Measurements from ENCODE around the gene ARHGEF19.
A peak's percentile ranks its signal among the peaks of the same experiment; 100 is the strongest.

ARHGEF19 gene

DNA sequence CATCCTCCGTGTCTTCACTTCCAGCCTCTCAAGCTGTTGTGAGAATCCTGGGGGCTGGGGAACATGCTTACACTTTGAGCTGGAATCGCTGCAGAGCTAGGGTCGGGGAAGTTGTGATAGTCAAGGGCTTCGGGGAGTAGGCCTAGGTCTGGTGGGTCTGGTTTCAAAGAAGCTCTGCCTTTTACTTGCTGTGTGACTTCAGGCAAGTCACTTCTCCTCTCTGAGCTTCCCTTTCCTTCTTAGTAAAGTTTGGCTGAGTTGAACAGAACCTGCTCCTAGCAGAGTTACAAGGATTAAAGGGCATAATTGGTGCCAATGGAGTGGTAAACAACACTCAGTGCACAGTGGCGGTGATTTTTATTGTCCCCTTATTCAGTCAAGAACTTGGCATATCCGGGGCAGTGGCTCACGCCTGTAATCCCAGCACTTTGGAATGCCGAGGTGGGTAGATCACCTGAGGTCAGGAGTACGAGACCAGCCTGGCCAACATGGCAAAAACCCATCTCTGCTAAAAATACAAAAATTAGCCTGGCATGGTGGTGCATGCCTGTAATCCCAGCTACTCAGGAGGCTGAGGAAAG, 25.7 kb downstream of the ARHGEF19 start:
- Histone ChIP-seq H3K36me3 (ENCODE audit: insufficient read depth, low read length) (no peaks in the 10 kb centered on the region), H3K27ac (ENCODE audit: low read depth, low read length) (no peak overlapping the region), H3K9me3 (ENCODE audit: insufficient read depth, low read depth, low read length) (no peaks in the 10 kb centered on the region), H3K27me3 (ENCODE audit: insufficient read depth, low read length) (no peaks in the 10 kb centered on the region), H3K4me1 (ENCODE audit: insufficient read depth, low read length) (peaks cover 7% of the 10 kb centered on the region), H3K4me3 (ENCODE audit: low read length) (no peak overlapping the region), H3K9ac (ENCODE audit: low read depth, low read length) (no peak overlapping the region)
- WGBS: 92% methylated on average over 9 of the region's 9 CpGs

DNA sequence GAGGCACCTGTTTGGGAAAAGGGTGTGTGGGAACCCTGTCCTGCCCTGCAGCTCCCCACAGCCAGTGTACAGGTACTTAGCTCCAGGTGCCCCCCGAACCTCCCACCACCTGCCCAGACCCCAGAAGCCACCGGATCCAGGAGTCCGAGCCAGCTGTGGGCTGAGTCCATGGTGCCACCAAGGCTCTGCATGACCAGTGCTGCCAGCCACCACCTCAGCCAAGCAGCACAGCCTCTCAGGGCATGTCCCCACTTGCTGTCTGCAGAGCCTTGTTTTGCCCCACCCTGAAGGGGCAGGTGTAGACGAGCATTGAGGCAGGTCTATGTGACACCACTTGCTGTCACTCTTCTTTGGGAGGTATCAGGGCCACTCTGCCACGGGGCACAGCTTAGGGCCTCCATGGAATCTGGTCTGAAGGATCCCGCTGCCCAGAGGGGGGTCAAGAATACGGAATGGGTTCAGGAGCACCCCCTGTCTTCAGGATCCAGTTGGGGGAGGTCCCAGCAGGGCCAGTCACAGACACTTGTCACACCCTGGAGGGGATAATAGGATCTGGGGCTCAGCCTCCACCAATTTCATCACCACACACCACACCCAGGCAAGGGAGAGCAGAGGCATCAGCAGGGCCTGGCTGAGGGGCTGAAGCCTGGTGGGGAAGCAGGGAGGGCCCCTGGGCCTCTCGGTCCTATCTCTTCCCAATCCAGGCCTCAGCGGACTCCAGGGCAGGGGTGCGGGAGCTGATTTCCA, 27.7 kb downstream of the ARHGEF19 start:
- no peaks in the 10 kb centered on the region for H3K9me3 ChIP-seq (ENCODE audit: insufficient read depth, low read depth, low read length)
- no peak overlapping the region for H3K9ac ChIP-seq (ENCODE audit: low read depth, low read length)
- no peak overlapping the region for H3K27ac ChIP-seq (ENCODE audit: low read depth, low read length)
- no peaks in the 10 kb centered on the region for H3K36me3 ChIP-seq (ENCODE audit: insufficient read depth, low read length)
- no peak overlapping the region for H3K4me3 ChIP-seq (ENCODE audit: low read length)
- no peaks in the 10 kb centered on the region for H3K27me3 ChIP-seq (ENCODE audit: insufficient read depth, low read length)
- peaks cover 11% of the 10 kb centered on the region for H3K4me1 ChIP-seq (ENCODE audit: insufficient read depth, low read length)
- WGBS: 91% methylated on average over 10 of the region's 10 CpGs

DNA sequence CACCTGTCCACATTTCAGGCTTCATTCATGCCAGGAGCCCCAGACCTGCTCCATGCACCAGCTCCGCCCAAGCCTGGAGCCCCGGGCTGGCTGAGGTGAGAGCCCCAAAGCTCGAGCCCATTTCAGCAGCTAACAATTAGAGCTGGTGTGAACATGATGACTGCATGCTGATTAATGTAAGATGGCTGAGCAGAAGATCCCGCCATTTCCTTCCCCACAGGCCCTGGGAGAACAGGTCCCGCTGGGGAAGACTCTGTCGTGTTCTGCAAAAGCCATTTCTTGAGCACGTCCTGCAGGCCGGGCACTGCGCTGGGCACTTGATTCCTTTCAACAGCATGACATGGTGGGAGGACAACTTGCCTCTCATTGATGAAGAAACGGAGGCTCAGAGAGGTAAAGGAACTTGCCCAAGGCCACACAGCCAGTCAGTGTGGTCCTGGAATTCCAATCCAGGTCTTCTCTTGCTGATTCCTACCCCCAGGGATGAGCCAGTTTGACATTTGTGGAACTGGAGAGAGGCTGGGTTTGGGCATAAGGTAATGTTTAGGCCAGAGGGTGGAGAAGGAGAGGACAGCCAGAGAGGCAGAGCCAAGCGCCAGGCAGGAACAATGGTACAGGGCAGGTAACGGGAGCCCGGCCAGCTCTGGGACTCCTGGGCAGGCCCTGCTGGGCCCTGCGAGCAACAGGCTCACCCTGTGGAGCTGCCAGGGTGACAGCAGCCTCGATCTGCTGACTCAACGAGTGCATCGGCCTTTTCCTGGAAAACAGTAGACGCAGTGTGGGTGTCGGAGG, 28.5 kb downstream of the ARHGEF19 start:
- H3K9ac ChIP-seq (ENCODE audit: low read depth, low read length): no peak overlapping the region
- H3K4me3 ChIP-seq (ENCODE audit: low read length): no peak overlapping the region
- no peaks in the 10 kb centered on the region for H3K36me3 ChIP-seq (ENCODE audit: insufficient read depth, low read length)
- H3K9me3 ChIP-seq (ENCODE audit: insufficient read depth, low read depth, low read length): no peaks in the 10 kb centered on the region
- H3K27me3 ChIP-seq (ENCODE audit: insufficient read depth, low read length): no peaks in the 10 kb centered on the region
- WGBS: 90% methylated on average over 19 of the region's 19 CpGs
- H3K4me1 ChIP-seq (ENCODE audit: insufficient read depth, low read length): peaks cover 11% of the 10 kb centered on the region
- no peak overlapping the region for H3K27ac ChIP-seq (ENCODE audit: low read depth, low read length)

DNA sequence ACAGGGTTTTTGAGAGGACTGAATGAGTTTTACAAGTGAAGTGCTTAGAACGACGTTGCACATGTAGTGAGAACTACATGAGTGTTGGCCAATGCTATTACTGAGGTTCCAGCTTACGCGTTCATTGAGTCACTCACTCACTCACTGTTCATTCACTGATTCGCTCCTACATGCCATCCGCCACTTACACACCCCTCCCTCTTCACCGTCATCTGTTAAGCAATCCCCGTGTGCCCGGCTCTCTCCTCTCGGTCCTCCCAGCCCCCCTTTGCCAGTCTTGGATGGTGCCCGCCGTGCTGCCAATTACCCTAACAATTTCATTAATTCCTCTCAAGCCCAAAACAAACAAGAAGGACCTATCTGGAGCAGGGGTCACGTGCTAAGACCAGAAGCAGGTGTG, 29.3 kb downstream of the ARHGEF19 start:
- Histone ChIP-seq H3K27ac (ENCODE audit: low read depth, low read length) (no peak overlapping the region), H3K9ac (ENCODE audit: low read depth, low read length) (no peak overlapping the region), H3K27me3 (ENCODE audit: insufficient read depth, low read length) (no peaks in the 10 kb centered on the region), H3K9me3 (ENCODE audit: insufficient read depth, low read depth, low read length) (no peaks in the 10 kb centered on the region), H3K4me1 (ENCODE audit: insufficient read depth, low read length) (peaks cover 11% of the 10 kb centered on the region), H3K4me3 (ENCODE audit: low read length) (no peak overlapping the region), H3K36me3 (ENCODE audit: insufficient read depth, low read length) (no peaks in the 10 kb centered on the region)
- WGBS: 93% methylated on average over 13 of the region's 13 CpGs

DNA sequence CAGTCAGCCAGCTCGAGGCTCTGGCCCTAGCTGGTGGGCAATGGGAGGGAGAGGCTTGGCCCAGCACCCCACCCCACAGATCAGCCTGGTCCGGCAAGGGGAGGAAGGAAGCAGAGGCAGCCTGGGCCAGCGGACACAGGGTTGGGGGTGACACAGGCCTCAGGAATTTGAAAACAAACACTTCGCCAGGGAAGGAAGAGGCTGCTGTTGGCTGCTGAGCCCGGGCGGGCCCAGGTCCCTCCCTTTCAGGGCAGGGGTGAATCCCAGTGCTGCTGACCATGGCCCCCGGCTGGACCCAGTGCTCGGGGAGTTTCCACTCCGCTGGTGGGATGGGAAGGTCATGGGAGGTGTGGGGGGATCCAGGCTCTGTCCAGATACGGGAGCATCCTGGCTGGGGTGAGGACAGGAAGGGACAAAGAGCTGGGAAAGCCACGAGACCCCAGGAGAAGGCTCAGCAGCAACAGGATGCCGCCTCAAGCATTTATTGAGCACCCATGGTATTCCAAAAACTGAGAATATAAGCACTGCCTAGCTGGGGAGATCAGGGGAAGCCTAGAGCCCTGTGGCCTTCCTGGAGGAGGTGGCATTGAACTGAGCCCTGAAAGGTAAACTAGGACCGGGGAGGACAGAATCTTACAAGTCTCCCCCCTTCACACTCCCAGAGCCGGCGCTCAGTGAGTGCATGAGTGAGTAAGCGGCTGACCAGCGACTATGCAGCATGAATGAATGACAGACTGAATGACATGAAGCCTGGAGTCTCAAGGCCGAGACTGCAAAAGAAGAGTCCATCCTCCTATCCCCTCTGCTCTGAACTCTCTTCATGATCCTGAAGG, 30.3 kb downstream of the ARHGEF19 start:
- no peak overlapping the region for H3K4me3 ChIP-seq (ENCODE audit: low read length)
- no peaks in the 10 kb centered on the region for H3K27me3 ChIP-seq (ENCODE audit: insufficient read depth, low read length)
- H3K9me3 ChIP-seq (ENCODE audit: insufficient read depth, low read depth, low read length): no peaks in the 10 kb centered on the region
- H3K9ac ChIP-seq (ENCODE audit: low read depth, low read length): peak overlapping the region; percentile 15
- H3K4me1 ChIP-seq (ENCODE audit: insufficient read depth, low read length): peaks cover 11% of the 10 kb centered on the region
- peak overlapping the region; percentile 79 for H3K27ac ChIP-seq (ENCODE audit: low read depth, low read length)
- 58% methylated on average over 18 of the region's 18 CpGs for WGBS
- no peaks in the 10 kb centered on the region for H3K36me3 ChIP-seq (ENCODE audit: insufficient read depth, low read length)

DNA sequence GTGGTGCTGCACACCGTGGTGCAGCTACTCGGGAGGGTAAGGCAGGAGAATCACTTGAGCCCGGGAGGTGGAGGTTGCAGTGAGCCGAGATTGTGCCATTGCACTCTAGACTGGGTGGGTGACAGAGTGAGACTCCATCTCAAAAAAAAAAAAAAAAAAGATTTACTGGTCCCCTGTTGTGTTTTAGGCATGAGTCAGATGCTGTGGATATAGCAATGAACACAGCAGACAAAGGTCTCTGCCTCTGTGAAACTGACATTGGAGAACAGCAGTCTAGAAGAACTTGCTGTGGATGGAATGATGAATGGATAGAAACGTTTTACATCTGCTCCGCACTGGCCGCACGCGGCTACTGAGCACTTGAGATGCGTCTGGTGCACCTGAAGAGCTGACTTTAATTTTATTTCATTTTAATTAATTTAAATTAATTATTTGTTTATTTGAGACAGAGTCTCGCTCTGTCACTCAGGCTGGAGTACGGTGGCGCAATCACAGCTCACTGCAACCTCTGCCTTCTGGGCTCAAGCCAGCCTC, 32.1 kb downstream of the ARHGEF19 start:
- H3K27ac ChIP-seq (ENCODE audit: low read depth, low read length): no peak overlapping the region
- 91% methylated on average over 13 of the region's 13 CpGs for WGBS
- H3K4me1 ChIP-seq (ENCODE audit: insufficient read depth, low read length): peaks cover 15% of the 10 kb centered on the region
- no peak overlapping the region for H3K4me3 ChIP-seq (ENCODE audit: low read length)
- H3K27me3 ChIP-seq (ENCODE audit: insufficient read depth, low read length): no peaks in the 10 kb centered on the region
- H3K36me3 ChIP-seq (ENCODE audit: insufficient read depth, low read length): no peaks in the 10 kb centered on the region
- no peaks in the 10 kb centered on the region for H3K9me3 ChIP-seq (ENCODE audit: insufficient read depth, low read depth, low read length)
- no peak overlapping the region for H3K9ac ChIP-seq (ENCODE audit: low read depth, low read length)

DNA sequence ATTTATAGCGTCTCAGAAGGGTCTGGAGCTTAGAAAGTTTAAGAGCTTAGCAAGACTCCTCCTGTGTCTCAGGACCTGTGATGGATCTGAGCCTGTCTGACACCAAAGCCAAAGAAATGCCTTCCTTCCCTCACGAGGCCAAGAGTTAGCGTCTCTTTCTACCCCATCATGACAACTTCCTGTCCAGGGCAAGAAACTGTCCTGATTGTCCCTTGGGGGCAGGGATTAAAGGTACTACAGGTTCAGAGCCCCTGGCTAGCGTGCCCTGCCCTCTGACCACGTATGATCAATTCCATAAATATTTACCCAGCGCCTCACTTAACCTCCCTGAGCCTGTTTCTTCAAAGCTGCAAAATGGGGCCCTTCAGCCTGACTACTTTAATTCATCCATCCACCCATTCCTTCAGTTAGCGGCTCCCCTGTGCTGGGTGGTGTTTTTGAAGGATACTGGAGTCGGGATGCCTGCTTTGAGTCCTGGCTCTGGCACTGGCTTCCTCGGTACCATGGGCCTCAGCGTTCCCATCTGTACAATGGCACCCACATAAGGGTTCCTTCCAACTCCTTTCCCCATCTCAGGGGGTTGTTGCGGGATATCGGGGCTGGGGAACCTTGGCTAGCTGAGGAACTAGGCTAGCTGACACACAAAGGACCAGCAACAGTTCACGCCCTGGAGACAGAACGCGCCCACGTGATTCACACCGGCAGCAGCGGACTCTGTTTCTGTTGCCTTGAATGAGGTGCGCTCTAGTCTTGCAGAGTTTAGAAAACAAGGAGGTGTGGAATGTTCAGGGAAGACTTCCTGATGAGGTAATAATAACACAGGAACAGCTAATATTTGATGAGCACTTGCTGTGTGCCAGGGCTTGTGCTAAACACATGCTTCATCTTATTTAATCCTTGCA, 33.6 kb downstream of the ARHGEF19 start:
- H3K36me3 ChIP-seq (ENCODE audit: insufficient read depth, low read length): no peaks in the 10 kb centered on the region
- 90% methylated on average over 18 of the region's 19 CpGs for WGBS
- H3K9ac ChIP-seq (ENCODE audit: low read depth, low read length): no peak overlapping the region
- no peak overlapping the region for H3K4me3 ChIP-seq (ENCODE audit: low read length)
- H3K4me1 ChIP-seq (ENCODE audit: insufficient read depth, low read length): peaks cover 15% of the 10 kb centered on the region
- no peaks in the 10 kb centered on the region for H3K9me3 ChIP-seq (ENCODE audit: insufficient read depth, low read depth, low read length)
- no peaks in the 10 kb centered on the region for H3K27me3 ChIP-seq (ENCODE audit: insufficient read depth, low read length)
- H3K27ac ChIP-seq (ENCODE audit: low read depth, low read length): no peak overlapping the region

DNA sequence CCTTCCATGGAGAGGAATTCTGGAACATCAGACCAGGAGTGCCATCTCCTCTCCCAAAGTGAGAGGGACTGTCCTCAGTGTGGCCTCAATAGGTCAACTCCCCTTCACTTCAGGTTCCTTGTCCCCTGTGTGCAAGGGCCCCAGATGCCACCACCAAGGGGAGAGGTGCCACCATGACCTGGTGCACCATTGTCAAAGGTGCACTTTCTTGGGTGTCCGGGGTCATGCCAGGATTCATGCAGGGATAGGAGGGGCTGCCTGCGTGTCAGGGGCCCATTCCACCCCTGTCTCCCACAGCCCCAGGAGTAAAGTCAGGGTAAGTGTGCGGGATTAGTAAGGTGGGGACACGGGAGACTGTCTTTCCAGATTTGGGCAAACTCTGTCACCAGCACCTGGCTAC, 35.1 kb downstream of the ARHGEF19 start:
- Histone ChIP-seq H3K36me3 (ENCODE audit: insufficient read depth, low read length) (no peaks in the 10 kb centered on the region), H3K9ac (ENCODE audit: low read depth, low read length) (no peak overlapping the region), H3K27ac (ENCODE audit: low read depth, low read length) (no peak overlapping the region), H3K9me3 (ENCODE audit: insufficient read depth, low read depth, low read length) (no peaks in the 10 kb centered on the region), H3K4me3 (ENCODE audit: low read length) (no peak overlapping the region), H3K4me1 (ENCODE audit: insufficient read depth, low read length) (peaks cover 14% of the 10 kb centered on the region), H3K27me3 (ENCODE audit: insufficient read depth, low read length) (no peaks in the 10 kb centered on the region)
- WGBS: 92% methylated on average over 4 of the region's 4 CpGs

DNA sequence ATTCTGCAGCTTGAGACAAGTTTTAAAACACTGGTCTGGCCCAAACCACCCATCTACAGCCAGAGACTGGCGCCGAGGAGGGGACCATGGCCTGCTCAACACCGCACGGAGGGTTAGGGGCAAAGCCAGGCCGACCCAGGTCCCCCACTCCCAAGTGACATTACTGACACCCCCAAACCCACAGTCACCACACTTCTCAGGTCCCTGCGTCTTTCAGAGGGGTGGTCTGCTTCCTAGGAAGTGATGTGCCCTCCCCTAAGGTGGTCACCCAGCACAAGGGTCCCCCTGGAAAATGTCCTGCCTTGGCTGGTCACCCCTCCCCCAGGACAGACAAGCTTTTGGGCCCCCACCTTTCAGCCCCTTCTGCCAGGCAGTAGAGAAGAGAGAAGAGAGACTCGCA, 35.8 kb downstream of the ARHGEF19 start:
- Histone ChIP-seq H3K4me3 (ENCODE audit: low read length) (no peak overlapping the region), H3K36me3 (ENCODE audit: insufficient read depth, low read length) (no peaks in the 10 kb centered on the region), H3K27ac (ENCODE audit: low read depth, low read length) (no peak overlapping the region), H3K27me3 (ENCODE audit: insufficient read depth, low read length) (no peaks in the 10 kb centered on the region), H3K4me1 (ENCODE audit: insufficient read depth, low read length) (peaks cover 7% of the 10 kb centered on the region), H3K9me3 (ENCODE audit: insufficient read depth, low read depth, low read length) (no peaks in the 10 kb centered on the region), H3K9ac (ENCODE audit: low read depth, low read length) (no peak overlapping the region)
- WGBS: 95% methylated on average over 7 of the region's 7 CpGs
